HL-60 (cell line): ENCODE data around the gene ENDOU.

ENCODE experiments used
- GABPA ChIP-seq: IDR thresholded peaks from 2 replicates; pipeline ENCODE4 v1.6.1; 2012; ENCODE audit warnings: low read depth
- POLR2AphosphoS5 ChIP-seq: IDR thresholded peaks from 2 replicates; pipeline ENCODE4 v1.6.1; 2012; ENCODE audit warnings: low read depth
- TF ChIP-seq, protein P1 (sequence below): IDR thresholded peaks from one replicate; pipeline ENCODE4 v1.5.1; 2011; ENCODE audit warnings: low read length, control low read depth, inconsistent platforms; ENCODE audit not compliant: insufficient read depth

DNA sequence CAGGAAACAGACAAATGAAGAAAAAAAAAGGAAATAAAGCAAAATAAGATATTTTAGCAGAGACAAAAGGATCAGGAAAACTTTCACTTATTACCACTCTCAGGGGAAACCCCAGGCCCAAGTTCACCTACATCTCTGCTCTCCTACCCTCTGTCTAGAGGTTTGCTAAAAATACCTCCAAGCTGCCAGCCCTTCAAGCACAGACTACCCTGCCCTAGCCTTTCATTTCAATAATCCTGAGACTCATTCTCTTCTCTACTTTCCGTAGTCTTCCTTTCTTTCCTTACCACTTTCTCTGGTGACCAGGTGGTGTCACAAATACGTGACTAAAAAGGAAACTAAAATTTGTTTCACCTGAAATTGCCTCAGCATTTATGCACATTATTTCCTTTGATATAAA, 53.2 kb downstream of the ENDOU start:
- TF ChIP-seq, protein P1, sequence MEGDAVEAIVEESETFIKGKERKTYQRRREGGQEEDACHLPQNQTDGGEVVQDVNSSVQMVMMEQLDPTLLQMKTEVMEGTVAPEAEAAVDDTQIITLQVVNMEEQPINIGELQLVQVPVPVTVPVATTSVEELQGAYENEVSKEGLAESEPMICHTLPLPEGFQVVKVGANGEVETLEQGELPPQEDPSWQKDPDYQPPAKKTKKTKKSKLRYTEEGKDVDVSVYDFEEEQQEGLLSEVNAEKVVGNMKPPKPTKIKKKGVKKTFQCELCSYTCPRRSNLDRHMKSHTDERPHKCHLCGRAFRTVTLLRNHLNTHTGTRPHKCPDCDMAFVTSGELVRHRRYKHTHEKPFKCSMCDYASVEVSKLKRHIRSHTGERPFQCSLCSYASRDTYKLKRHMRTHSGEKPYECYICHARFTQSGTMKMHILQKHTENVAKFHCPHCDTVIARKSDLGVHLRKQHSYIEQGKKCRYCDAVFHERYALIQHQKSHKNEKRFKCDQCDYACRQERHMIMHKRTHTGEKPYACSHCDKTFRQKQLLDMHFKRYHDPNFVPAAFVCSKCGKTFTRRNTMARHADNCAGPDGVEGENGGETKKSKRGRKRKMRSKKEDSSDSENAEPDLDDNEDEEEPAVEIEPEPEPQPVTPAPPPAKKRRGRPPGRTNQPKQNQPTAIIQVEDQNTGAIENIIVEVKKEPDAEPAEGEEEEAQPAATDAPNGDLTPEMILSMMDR = no peak
- no peak for TF ChIP-seq GABPA
- no peak for TF ChIP-seq POLR2AphosphoS5
